GM12891 (cell line): ENCODE results near the gene LRCH1.

Source experiments
- POLR2A ChIP-seq: IDR thresholded peaks from 2 replicates; pipeline ENCODE4 v1.6.1; 2011; ENCODE audit warnings: low read depth, low read length, control low read depth
- POLR2AphosphoS5 ChIP-seq: IDR thresholded peaks from 2 replicates; pipeline ENCODE4 v1.6.1; 2011; ENCODE audit warnings: low read depth, low read length, control low read depth
- TAF1 ChIP-seq: IDR thresholded peaks from 2 replicates; pipeline ENCODE4 v1.6.1; 2011; ENCODE audit warnings: low read depth, low read length, control low read depth

GRCh38 chr13:46747031-46747820, 194.3 kb downstream of the LRCH1 start:
- TF ChIP-seq POLR2A (0 out of 2 replicates have a peak, but pooled peaks have one; percentile 32), POLR2AphosphoS5 (0 out of 2 replicates have a peak, but pooled peaks have one; percentile 28), TAF1 (no peak)
